Measurements from ENCODE around the gene EMX1.

Gene EMX1

DNA sequence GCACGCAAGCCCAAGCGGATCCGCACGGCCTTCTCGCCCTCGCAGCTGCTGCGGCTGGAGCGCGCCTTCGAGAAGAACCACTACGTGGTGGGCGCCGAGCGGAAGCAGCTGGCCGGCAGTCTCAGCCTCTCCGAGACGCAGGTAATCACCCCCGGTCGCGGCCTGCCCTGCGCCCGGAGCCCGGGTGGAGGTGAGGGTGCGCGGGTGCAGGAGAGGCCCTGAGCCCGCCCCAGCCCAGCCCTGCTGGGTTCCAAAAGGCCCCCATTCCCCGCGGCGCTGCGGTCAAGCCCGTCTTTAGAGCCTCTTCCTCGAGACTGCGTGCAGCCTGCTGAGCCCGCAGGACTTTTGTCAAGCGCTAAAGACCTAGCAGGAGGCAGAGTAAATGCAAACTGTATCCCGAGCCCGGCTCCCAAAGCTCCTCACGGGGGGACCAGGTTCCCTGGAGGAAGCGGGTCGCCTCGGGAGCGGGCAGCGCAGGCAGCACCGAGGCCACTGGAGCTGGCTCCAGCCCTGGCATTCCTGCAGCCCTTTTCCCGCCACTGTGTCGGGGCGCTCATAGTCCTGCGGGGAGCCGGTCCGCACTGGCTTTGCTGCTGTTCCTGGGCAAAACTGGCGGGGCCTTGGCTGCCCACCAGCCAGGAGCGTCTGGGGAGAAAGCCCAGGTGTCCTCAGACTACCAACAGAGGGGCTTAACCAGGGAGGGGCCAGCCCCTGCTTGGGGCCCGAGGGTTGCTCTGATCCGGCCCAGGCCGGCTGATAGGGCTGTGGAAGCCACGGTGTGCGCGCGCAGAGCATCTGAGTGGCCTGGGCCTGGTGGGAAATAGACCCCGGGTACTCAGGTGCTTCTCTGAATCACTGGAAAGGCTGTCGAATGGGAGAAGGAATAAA is 7.3 kb downstream of the EMX1 start:
- H3K9me3 ChIP-seq (ENCODE audit: low read depth, low read length) = no peaks in the 10 kb centered on the region
- H3K4me3 ChIP-seq = no peak overlapping the region
- H3K36me3 ChIP-seq (ENCODE audit: insufficient read depth, low read length) = no peaks in the 10 kb centered on the region
- no peak overlapping the region for H3K27ac ChIP-seq
- TF ChIP-seq EZH2 (IDR thresholded peaks at IDR 0.05) = no peak
- no peak for TF ChIP-seq POLR2AphosphoS5 (IDR thresholded peaks at IDR 0.05; ENCODE audit: borderline replicate concordance, low read depth, low read length)
- no peak for TF ChIP-seq FOXP2 (optimal IDR thresholded peaks at IDR 0.05; ENCODE audit: control extremely low read depth, extremely low read length, insufficient read depth)
- DNase-seq (ENCODE audit: low read depth, low spot score) = no peak
- no peak overlapping the region for H3K9ac ChIP-seq (ENCODE audit: insufficient read length)

DNA sequence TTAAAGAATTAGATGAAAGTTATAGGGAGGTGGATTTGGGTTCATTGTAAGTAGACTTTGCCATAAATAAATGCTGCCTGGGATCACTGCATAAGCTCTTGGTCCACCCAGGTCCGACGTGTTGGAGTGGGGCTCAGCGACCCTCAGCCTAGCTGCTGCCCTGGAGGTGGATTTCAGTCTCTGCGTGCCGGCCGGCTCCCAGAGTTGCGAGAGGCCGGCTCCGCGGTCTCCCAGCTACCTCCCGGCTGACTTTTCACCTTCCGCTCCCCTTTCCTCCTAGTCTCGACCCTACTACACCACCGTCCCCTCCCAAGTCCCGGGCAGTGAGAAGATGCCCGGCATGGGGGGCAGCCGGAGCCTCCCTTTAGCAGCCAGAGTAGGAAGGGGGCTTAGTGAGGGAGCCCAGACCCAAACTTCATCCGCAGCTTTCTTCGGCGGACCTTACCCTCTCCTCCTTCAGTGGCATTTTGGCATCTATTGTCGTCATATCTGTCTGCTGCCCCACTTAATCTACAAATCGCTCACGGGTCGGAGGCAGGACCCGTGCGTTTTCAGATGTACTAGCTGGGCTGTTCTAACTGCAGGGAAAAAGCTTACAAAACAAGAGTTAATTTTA is 8.1 kb downstream of the EMX1 start:
- no peak overlapping the region for H3K9ac ChIP-seq (ENCODE audit: insufficient read length)
- no peaks in the 10 kb centered on the region for H3K9me3 ChIP-seq (ENCODE audit: low read depth, low read length)
- DNase-seq (ENCODE audit: low read depth, low spot score) = no peak
- H3K4me3 ChIP-seq = no peak overlapping the region
- no peak overlapping the region for H3K27ac ChIP-seq
- H3K36me3 ChIP-seq (ENCODE audit: insufficient read depth, low read length) = no peaks in the 10 kb centered on the region
- no peak for TF ChIP-seq EZH2 (IDR thresholded peaks at IDR 0.05)
- no peak for TF ChIP-seq FOXP2 (optimal IDR thresholded peaks at IDR 0.05; ENCODE audit: control extremely low read depth, extremely low read length, insufficient read depth)
- TF ChIP-seq POLR2AphosphoS5 (IDR thresholded peaks at IDR 0.05; ENCODE audit: borderline replicate concordance, low read depth, low read length) = no peak

DNA sequence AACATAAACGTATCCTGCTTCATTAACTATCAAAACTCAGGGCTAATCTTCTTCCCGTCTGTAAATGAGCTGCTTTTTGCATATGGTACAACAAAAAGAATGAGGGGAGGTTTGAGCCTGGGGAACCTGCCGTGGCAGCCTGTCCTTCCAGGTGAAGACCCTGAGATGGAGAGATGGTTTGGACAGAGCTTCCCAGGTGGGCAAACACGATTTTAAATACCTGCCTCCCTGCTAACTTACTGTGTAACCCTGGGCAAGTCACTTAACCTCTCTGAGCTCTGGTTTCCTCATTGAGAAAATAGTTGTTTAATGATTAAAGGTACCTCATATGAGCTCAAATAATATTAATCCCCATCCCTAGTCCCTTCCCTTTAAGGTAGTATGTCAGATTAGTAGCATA is 9.0 kb downstream of the EMX1 start:
- DNase-seq (ENCODE audit: low read depth, low spot score) = no peak
- H3K27ac ChIP-seq = no peak overlapping the region
- no peak for TF ChIP-seq EZH2 (IDR thresholded peaks at IDR 0.05)
- TF ChIP-seq FOXP2 (optimal IDR thresholded peaks at IDR 0.05; ENCODE audit: control extremely low read depth, extremely low read length, insufficient read depth) = no peak
- no peak for TF ChIP-seq POLR2AphosphoS5 (IDR thresholded peaks at IDR 0.05; ENCODE audit: borderline replicate concordance, low read depth, low read length)
- H3K36me3 ChIP-seq (ENCODE audit: insufficient read depth, low read length) = no peaks in the 10 kb centered on the region
- H3K9me3 ChIP-seq (ENCODE audit: low read depth, low read length) = no peaks in the 10 kb centered on the region
- no peak overlapping the region for H3K4me3 ChIP-seq
- H3K9ac ChIP-seq (ENCODE audit: insufficient read length) = no peak overlapping the region

DNA sequence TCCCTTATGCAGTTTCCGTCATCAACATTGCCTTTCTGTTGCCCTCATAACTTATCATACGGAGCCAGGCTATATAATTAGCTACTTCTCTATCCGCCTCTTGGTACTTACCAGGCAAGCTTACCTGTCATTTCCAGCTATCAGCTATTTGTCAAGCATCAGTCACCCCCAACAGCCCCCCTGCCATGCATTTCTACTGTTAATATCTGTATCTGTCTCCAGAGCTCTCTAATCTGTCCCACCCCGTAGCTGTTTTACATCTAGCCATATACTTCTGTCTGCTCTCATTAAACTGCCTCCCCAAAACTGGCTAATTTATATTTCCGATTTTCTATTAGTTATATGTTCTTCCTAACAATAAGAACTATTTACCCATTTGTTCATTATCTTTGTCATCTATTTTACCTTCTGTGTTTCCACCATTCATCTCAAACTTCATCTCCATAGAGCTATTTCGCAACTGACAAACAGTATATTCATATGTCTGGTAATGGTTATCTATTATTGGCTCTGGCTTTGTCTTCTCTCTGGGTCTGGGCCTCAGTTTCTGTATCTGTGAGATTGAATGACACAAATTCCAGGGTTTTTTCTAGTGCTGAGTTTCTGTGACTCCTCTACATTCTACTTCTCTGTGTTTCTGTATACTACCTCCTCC is 9.6 kb downstream of the EMX1 start:
- H3K36me3 ChIP-seq (ENCODE audit: insufficient read depth, low read length) = no peaks in the 10 kb centered on the region
- H3K4me3 ChIP-seq = no peak overlapping the region
- H3K27ac ChIP-seq = no peak overlapping the region
- no peak overlapping the region for H3K9ac ChIP-seq (ENCODE audit: insufficient read length)
- TF ChIP-seq EZH2 (IDR thresholded peaks at IDR 0.05) (no peak), POLR2AphosphoS5 (IDR thresholded peaks at IDR 0.05; ENCODE audit: borderline replicate concordance, low read depth, low read length) (no peak), FOXP2 (optimal IDR thresholded peaks at IDR 0.05; ENCODE audit: control extremely low read depth, extremely low read length, insufficient read depth) (no peak)
- no peak for DNase-seq (ENCODE audit: low read depth, low spot score)
- no peaks in the 10 kb centered on the region for H3K9me3 ChIP-seq (ENCODE audit: low read depth, low read length)

DNA sequence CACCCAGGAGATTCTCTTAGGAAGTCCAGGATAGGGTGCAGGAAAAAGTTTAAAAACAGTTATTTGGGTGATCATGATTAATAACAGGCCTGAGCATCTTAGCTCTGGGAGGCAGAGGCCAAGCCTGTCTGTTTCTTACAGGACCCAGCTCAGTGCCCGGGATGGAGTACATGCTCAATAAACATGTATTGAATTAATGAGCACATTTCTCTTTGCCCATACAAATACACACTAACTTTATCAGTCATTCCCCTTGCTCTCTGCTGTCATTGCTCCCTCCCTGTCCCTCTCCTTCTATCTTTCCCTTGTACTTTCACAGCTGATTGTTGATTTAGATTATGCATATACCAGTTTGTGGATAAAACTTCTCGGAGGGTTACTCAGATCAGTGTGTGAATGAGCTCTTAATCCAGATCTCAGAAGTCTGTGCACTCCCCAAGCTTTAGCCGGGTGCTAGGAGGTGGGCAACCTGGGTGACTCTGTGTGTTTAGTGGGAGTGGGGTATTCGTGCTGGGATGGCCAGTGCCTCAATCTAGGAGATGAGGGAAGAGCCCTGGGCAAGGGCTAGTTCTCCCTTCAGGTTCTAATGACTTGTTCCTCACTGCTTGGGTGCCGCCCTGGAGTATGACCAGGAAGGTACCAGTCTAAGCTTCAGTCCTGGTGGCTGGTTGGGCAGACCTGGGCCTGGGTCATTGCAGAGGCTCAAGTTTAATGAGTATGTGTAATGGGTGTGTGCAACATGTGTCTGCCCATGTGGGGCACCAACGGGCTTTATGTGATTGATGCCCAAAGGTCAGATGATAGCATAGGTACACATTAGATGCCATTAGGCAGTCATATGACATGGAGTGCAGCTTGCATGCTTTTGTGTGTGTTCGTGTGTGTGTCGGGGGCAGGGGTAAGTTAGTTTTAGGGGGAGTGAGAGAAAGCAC is 10.6 kb downstream of the EMX1 start:
- TF ChIP-seq EZH2 (IDR thresholded peaks at IDR 0.05) = no peak
- TF ChIP-seq POLR2AphosphoS5 (IDR thresholded peaks at IDR 0.05; ENCODE audit: borderline replicate concordance, low read depth, low read length) = no peak
- no peak for TF ChIP-seq FOXP2 (optimal IDR thresholded peaks at IDR 0.05; ENCODE audit: control extremely low read depth, extremely low read length, insufficient read depth)
- H3K9me3 ChIP-seq (ENCODE audit: low read depth, low read length) = no peaks in the 10 kb centered on the region
- DNase-seq (ENCODE audit: low read depth, low spot score) = no peak
- no peak overlapping the region for H3K27ac ChIP-seq
- H3K36me3 ChIP-seq (ENCODE audit: insufficient read depth, low read length) = no peaks in the 10 kb centered on the region
- H3K9ac ChIP-seq (ENCODE audit: insufficient read length) = no peak overlapping the region
- no peak overlapping the region for H3K4me3 ChIP-seq

DNA sequence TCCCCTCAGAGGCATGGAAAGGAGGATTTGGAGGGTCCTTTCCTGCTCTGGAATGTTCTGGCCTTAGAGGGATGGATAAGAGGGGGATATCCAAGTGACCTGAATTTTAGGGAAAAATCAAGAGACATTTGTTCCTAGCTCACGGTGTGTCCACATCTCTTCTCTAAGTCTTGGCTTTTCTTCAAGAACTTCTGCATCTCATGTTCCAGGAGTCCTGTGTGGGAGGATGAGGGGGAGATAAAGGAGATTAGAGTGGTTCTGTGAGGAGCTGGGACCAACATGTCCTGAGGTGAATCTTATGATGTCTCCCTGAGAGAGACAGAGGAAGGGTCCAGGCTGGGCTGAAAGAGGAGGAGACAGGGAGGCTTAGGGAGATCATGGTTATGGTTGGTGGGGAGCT is 11.7 kb downstream of the EMX1 start:
- H3K27ac ChIP-seq = no peak overlapping the region
- H3K9me3 ChIP-seq (ENCODE audit: low read depth, low read length) = no peaks in the 10 kb centered on the region
- TF ChIP-seq EZH2 (IDR thresholded peaks at IDR 0.05) (no peak), POLR2AphosphoS5 (IDR thresholded peaks at IDR 0.05; ENCODE audit: borderline replicate concordance, low read depth, low read length) (no peak), FOXP2 (optimal IDR thresholded peaks at IDR 0.05; ENCODE audit: control extremely low read depth, extremely low read length, insufficient read depth) (no peak)
- H3K4me3 ChIP-seq = no peak overlapping the region
- H3K36me3 ChIP-seq (ENCODE audit: insufficient read depth, low read length) = no peaks in the 10 kb centered on the region
- no peak overlapping the region for H3K9ac ChIP-seq (ENCODE audit: insufficient read length)
- DNase-seq (ENCODE audit: low read depth, low spot score) = no peak

DNA sequence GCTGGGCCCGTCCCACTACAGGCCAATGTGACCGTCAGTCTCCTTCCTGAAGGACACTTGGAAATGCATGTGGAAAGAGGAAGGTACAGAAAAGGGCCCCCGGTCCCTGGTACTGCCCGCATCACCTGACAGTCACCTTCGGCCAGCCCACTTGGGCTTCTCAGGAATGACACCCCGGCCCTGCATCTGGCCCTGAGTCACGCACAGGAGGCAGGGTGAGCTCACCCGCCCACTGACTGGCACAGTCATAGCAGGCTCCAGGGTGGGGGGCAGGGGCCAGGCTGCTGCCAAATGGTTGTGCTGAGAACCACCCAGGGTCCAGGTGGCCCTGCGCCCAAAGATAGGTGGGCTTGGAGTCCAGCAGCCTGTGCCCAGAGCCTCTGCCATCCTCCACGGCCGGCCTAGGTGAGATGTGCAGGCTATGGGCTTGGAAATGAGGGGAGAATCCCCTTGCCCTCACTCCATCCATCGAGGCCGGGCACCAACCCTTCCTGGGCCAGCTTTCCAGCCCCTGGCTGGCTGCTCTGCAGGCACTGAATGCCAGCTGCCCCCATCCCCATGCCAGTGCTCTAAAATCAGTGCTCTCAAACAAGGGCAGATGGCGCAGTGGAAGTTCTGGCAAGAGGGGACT is 14.1 kb downstream of the EMX1 start:
- DNase-seq (ENCODE audit: low read depth, low spot score) = no peak
- no peak overlapping the region for H3K27ac ChIP-seq
- TF ChIP-seq POLR2AphosphoS5 (IDR thresholded peaks at IDR 0.05; ENCODE audit: borderline replicate concordance, low read depth, low read length) = no peak
- TF ChIP-seq FOXP2 (optimal IDR thresholded peaks at IDR 0.05; ENCODE audit: control extremely low read depth, extremely low read length, insufficient read depth) = no peak
- TF ChIP-seq EZH2 (IDR thresholded peaks at IDR 0.05) = no peak
- no peak overlapping the region for H3K4me3 ChIP-seq
- H3K36me3 ChIP-seq (ENCODE audit: insufficient read depth, low read length) = no peaks in the 10 kb centered on the region
- no peaks in the 10 kb centered on the region for H3K9me3 ChIP-seq (ENCODE audit: low read depth, low read length)
- no peak overlapping the region for H3K9ac ChIP-seq (ENCODE audit: insufficient read length)

All from SK-N-MC (cell line).